22Rv1 (cell line): ENCODE results near the gene NOXA1.

Source experiments
- ZFX ChIP-seq: fragments of 450-650 bp; IDR thresholded peaks from 2 replicates; pipeline ENCODE4 v1.6.1; 2017; ENCODE audit warnings: antibody characterized with exemption, borderline replicate concordance
- TF ChIP-seq, protein P1 (sequence below): fragments of 450-650 bp; IDR thresholded peaks from 2 replicates; pipeline ENCODE4 v1.5.1; 2017; ENCODE audit warnings: mild to moderate bottlenecking

DNA sequence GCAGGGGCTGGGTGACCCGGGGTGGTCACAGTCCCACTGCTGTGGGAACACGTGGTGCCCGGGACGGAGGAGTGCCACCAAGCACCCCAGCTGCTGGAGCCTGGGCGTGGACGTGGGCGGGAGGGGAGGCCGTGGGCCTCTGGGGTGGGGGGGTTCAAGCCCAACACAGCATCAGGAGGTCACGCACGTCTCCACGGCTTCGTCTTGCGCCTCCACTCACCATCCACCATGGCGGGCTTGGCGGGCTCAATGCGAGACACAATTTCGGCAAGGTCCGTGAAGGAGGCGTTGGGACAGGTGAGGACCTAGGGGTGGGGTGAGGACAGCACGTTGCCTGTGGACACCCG lies 38.1 kb downstream of the NOXA1 start:
- TF ChIP-seq, protein P1, sequence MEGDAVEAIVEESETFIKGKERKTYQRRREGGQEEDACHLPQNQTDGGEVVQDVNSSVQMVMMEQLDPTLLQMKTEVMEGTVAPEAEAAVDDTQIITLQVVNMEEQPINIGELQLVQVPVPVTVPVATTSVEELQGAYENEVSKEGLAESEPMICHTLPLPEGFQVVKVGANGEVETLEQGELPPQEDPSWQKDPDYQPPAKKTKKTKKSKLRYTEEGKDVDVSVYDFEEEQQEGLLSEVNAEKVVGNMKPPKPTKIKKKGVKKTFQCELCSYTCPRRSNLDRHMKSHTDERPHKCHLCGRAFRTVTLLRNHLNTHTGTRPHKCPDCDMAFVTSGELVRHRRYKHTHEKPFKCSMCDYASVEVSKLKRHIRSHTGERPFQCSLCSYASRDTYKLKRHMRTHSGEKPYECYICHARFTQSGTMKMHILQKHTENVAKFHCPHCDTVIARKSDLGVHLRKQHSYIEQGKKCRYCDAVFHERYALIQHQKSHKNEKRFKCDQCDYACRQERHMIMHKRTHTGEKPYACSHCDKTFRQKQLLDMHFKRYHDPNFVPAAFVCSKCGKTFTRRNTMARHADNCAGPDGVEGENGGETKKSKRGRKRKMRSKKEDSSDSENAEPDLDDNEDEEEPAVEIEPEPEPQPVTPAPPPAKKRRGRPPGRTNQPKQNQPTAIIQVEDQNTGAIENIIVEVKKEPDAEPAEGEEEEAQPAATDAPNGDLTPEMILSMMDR, result no peak
- no peak for TF ChIP-seq ZFX
